Smooth muscle cell (in vitro differentiated cells): ENCODE measurements around the gene C5. TPM values are rescaled to one million over a fixed set of nuclear protein-coding genes. Genes with fewer than 3 reads are reported as not detected.

Experiments
- DNase-seq: peaks from one replicate; lab custom pipeline; 2025; ENCODE audit not compliant: unreplicated experiment; lab: John Stamatoyannopoulos, UW
- H2AFZ ChIP-seq: fragments of 200-600 bp; sonication (generic); 2 replicates; pipeline ENCODE4 v1.6.0; 2016; ENCODE audit warnings: antibody characterized with exemption, low read depth, mild to moderate bottlenecking
- H3F3A ChIP-seq: fragments of 200-600 bp; sonication (generic); 2 replicates; pipeline ENCODE4 v1.6.0; 2017; ENCODE audit warnings: antibody characterized with exemption, low read depth
- H3K27ac ChIP-seq: fragments of 200-600 bp; sonication (generic); 2 replicates; pipeline ENCODE4 v1.5.1; 2016; ENCODE audit warnings: low read depth, mild to moderate bottlenecking
- H3K27me3 ChIP-seq: fragments of 200-600 bp; sonication (generic); 2 replicates; pipeline ENCODE4 v1.6.1; 2016; ENCODE audit warnings: low read depth, mild to moderate bottlenecking
- H3K36me3 ChIP-seq: fragments of 200-600 bp; sonication (generic); 2 replicates; pipeline ENCODE4 v1.5.1; 2016; ENCODE audit warnings: low read depth
- H3K4me1 ChIP-seq: fragments of 200-600 bp; sonication (generic); 2 replicates; pipeline ENCODE4 v1.5.1; 2016; ENCODE audit warnings: low read depth
- H3K4me2 ChIP-seq: fragments of 200-600 bp; sonication (generic); 2 replicates; pipeline ENCODE4 v1.6.0; 2016; ENCODE audit warnings: mild to moderate bottlenecking
- H3K4me3 ChIP-seq: fragments of 200-600 bp; sonication (generic); 2 replicates; pipeline ENCODE4 v1.5.1; 2016; ENCODE audit warnings: mild to moderate bottlenecking
- H3K79me2 ChIP-seq: fragments of 200-600 bp; sonication (generic); 2 replicates; pipeline ENCODE4 v1.6.0; 2016; ENCODE audit warnings: low read depth, mild to moderate bottlenecking
- H3K9ac ChIP-seq: fragments of 200-600 bp; sonication (generic); 2 replicates; pipeline ENCODE4 v1.6.0; 2016; ENCODE audit warnings: low read depth
- H3K9me3 ChIP-seq: fragments of 200-600 bp; sonication (generic); replicated peaks from 2 replicates; pipeline ENCODE4 v1.5.1; 2016; ENCODE audit warnings: low read depth
- H4K20me1 ChIP-seq: fragments of 200-600 bp; sonication (generic); 2 replicates; pipeline ENCODE4 v1.6.0; 2016; ENCODE audit warnings: low read depth
- CTCF ChIP-seq: fragments of 200-600 bp; sonication (generic); IDR thresholded peaks from 2 replicates; pipeline ENCODE4 v1.5.1; 2017; ENCODE audit warnings: borderline replicate concordance, mild to moderate bottlenecking, antibody characterized with exemption; ENCODE audit not compliant: insufficient read depth, poor library complexity, severe bottlenecking
- WGBS: methylation state at CpG from one replicate; pipeline ENCODE4 v1.1.7; 2016; ENCODE audit warnings: low lambda C conversion rate; 5-methylcytosine and 5-hydroxymethylcytosine counted together
- polyA plus RNA-seq: library from polyadenylated mRNA; unstranded; fragments of >200 nt; fragmentation: Nextera tagmentation; extraction: Ambion mirVana; gene quantifications from 2 replicates; pipeline ENCODE4 v1.2.1, GENCODE V29; 2016
- total RNA-seq: library from RNA; depleted of rRNA; stranded (reverse); fragments of >200 nt; gene quantifications from 2 replicates; pipeline ENCODE4 v1.2.3, GENCODE V29; 2014

Gene C5
- total and polyA plus RNA-seq, 2 experiments from 2014 or later: 0.57 to 0.76 TPM

GRCh38 chr9:120929229-120929791 is 120.8 kb downstream of the C5 start:
- Histone ChIP-seq H3K9ac (peak overlapping the region; percentile 66), H3K36me3 (no peaks in the 10 kb centered on the region), H4K20me1 (no peaks in the 10 kb centered on the region), H3K4me1 (peaks cover 20% of the 10 kb centered on the region), H3K27me3 (no peaks in the 10 kb centered on the region), H3K4me3 (peak overlapping the region; percentile 60), H3K4me2 (peak overlapping the region; percentile 92), H3K27ac (peak overlapping the region; percentile 64), H3K79me2 (no peaks in the 10 kb centered on the region), H3F3A (peaks cover 36% of the 10 kb centered on the region), H3K9me3 (no peaks in the 10 kb centered on the region), H2AFZ (peak overlapping the region; percentile 77)
- no peak for TF ChIP-seq CTCF
- 41% methylated on average over 26 of the region's 26 CpGs for WGBS
- DNase-seq: no peak

DNA sequence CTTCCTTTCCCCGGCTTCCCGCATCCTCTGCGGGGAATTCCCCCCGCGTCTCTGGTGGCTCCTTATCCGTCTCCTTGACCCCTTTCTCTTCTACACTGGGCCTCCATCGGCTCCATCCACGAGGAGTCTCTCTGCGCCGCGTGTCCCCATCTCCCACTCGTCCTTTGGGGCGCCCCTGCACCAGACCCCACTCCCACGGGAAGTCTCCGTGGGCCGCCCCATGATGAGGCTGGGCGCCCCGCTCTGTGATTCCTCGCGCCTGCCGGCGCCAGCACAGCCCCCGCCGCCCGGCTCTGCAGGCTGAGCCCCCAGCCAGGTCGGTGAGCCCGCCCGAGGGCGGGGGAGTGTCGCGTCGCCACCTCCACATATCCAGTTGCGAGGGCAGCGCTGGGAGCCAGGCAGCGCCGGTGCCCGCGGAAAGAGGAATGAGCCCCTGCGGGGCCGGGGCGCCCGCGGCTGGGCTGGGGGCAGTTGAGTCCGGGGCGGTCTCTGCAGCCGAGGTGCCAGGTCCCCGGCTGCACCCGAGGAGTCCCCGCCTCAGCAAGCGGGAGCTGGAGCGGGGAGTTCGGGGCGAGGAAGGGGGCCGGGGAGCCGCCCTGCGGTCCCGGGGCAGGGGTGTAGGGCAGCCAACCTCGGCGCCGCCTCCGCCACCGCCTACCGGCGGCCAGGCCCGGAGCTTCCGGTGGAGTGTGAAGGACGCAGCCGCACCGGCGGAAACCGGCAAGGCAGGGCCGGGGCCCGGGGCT is 121.4 kb downstream of the C5 start:
- peak overlapping the region; percentile 66 for H3K9ac ChIP-seq
- no peaks in the 10 kb centered on the region for H3K36me3 ChIP-seq
- H3K4me2 ChIP-seq: peak overlapping the region; percentile 92
- 7% methylated on average over 46 of the region's 73 CpGs for WGBS
- peaks cover 36% of the 10 kb centered on the region for H3F3A ChIP-seq
- no peaks in the 10 kb centered on the region for H3K79me2 ChIP-seq
- peak overlapping the region; percentile 60 for H3K4me3 ChIP-seq
- peak overlapping the region; percentile 77 for H2AFZ ChIP-seq
- H3K27me3 ChIP-seq: no peaks in the 10 kb centered on the region
- no peak for TF ChIP-seq CTCF
- H4K20me1 ChIP-seq: no peaks in the 10 kb centered on the region
- H3K9me3 ChIP-seq: no peaks in the 10 kb centered on the region
- H3K27ac ChIP-seq: peak overlapping the region; percentile 64
- peaks cover 20% of the 10 kb centered on the region for H3K4me1 ChIP-seq
- DNase-seq: no peak

- TF ChIP-seq CTCF: no peak
- peak overlapping the region; percentile 64 for H3K27ac ChIP-seq
- DNase-seq: no peak
- H3F3A ChIP-seq: peaks cover 36% of the 10 kb centered on the region
- 77% methylated on average over 14 of the region's 14 CpGs for WGBS
- no peaks in the 10 kb centered on the region for H4K20me1 ChIP-seq
- H3K4me3 ChIP-seq: peak overlapping the region; percentile 60
- H3K4me1 ChIP-seq: peaks cover 20% of the 10 kb centered on the region
- H3K27me3 ChIP-seq: no peaks in the 10 kb centered on the region
- H3K79me2 ChIP-seq: no peaks in the 10 kb centered on the region
- peak overlapping the region; percentile 77 for H2AFZ ChIP-seq
- no peak overlapping the region for H3K9ac ChIP-seq
- H3K36me3 ChIP-seq: no peaks in the 10 kb centered on the region
- peak overlapping the region; percentile 92 for H3K4me2 ChIP-seq
- no peaks in the 10 kb centered on the region for H3K9me3 ChIP-seq
Measured at GRCh38 chr9:120928015-120928482, 122.0 kb downstream of the C5 start.
